ENCODE results near the gene ITSN2.
A peak's percentile ranks its signal among the peaks of the same experiment; 100 is the strongest.

ITSN2 gene

DNA sequence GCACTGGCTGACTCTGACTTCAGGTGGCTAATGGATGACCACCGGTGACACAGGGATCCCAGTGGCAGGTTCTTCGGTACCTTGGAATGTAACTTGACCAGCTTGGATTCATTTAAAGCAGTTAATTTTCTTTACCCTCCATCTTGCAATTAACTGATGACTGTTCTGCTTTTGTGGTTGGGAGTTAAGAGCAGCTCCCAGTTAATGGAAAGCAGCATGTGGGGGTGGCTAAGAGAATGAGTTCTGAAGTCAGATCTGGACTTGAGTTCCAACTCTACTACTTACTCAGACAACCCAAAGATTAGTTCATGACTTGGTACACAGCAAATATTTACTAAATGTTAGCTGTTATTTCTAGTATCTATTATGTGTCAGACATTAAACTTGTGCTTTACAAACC is 127.0 kb downstream of the ITSN2 start:
- H3K4me1 ChIP-seq, result 0 out of 2 replicates have a peak, but pooled peaks cover under 1% of the 10 kb centered on the region
- TF ChIP-seq, protein P1, sequence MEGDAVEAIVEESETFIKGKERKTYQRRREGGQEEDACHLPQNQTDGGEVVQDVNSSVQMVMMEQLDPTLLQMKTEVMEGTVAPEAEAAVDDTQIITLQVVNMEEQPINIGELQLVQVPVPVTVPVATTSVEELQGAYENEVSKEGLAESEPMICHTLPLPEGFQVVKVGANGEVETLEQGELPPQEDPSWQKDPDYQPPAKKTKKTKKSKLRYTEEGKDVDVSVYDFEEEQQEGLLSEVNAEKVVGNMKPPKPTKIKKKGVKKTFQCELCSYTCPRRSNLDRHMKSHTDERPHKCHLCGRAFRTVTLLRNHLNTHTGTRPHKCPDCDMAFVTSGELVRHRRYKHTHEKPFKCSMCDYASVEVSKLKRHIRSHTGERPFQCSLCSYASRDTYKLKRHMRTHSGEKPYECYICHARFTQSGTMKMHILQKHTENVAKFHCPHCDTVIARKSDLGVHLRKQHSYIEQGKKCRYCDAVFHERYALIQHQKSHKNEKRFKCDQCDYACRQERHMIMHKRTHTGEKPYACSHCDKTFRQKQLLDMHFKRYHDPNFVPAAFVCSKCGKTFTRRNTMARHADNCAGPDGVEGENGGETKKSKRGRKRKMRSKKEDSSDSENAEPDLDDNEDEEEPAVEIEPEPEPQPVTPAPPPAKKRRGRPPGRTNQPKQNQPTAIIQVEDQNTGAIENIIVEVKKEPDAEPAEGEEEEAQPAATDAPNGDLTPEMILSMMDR (IDR thresholded peaks at IDR 0.05; ENCODE audit: low read depth, low read length), result no peak
- H3K36me3 ChIP-seq, result no peaks in the 10 kb centered on the region
- H3K27me3 ChIP-seq, result no peaks in the 10 kb centered on the region
- DNase-seq, result no peak
- H3K9me3 ChIP-seq, result no peaks in the 10 kb centered on the region
- no peak overlapping the region for H3K4me3 ChIP-seq (ENCODE audit: low read depth, low read length)

DNA sequence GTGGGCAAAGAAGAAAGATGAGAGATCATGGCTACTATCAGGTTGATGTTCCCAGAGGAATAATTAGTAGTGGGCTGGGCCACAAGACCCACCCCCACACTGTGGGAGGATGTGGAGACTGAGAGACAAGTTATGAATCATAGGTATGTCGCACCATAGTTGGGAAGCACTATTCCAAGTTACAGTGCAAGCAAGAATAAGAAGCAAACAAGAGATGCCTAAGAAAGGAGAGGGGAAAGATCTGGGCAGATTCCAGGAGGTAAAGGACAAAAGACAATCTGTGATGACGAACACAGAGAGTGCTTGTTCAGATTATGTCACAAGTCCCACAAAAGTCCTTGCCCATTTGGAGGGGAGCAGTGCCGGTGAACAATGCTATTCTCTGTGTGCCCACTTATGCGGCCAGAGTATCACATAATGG is 128.9 kb downstream of the ITSN2 start:
- Histone ChIP-seq H3K9me3 (no peaks in the 10 kb centered on the region), H3K36me3 (no peaks in the 10 kb centered on the region), H3K4me1 (no peaks in the 10 kb centered on the region), H3K27me3 (no peaks in the 10 kb centered on the region), H3K4me3 (ENCODE audit: low read depth, low read length) (no peak overlapping the region)
- TF ChIP-seq, protein P1 (IDR thresholded peaks at IDR 0.05; ENCODE audit: low read depth, low read length), result no peak
- no peak for DNase-seq

DNA sequence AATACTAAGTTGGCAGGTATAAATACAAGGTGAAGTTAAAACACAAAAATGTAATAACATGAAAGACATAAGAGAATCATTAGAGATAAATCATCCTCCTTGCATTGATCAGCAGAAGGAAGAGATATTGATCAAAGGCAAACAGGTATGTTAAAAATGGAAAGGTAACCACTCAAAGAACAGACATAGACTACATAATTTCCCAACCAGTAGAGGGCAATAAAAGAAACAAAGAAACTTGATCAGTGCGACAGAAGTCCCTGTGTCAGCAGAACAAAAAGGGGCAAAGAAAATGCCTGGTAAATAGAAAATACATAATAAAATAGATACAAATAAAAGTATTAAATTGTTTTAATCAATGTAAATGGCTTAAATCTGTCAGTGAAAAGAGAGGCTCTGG is 131.9 kb downstream of the ITSN2 start:
- no peak for DNase-seq
- no peaks in the 10 kb centered on the region for H3K36me3 ChIP-seq
- H3K4me3 ChIP-seq (ENCODE audit: low read depth, low read length), result no peak overlapping the region

DNA sequence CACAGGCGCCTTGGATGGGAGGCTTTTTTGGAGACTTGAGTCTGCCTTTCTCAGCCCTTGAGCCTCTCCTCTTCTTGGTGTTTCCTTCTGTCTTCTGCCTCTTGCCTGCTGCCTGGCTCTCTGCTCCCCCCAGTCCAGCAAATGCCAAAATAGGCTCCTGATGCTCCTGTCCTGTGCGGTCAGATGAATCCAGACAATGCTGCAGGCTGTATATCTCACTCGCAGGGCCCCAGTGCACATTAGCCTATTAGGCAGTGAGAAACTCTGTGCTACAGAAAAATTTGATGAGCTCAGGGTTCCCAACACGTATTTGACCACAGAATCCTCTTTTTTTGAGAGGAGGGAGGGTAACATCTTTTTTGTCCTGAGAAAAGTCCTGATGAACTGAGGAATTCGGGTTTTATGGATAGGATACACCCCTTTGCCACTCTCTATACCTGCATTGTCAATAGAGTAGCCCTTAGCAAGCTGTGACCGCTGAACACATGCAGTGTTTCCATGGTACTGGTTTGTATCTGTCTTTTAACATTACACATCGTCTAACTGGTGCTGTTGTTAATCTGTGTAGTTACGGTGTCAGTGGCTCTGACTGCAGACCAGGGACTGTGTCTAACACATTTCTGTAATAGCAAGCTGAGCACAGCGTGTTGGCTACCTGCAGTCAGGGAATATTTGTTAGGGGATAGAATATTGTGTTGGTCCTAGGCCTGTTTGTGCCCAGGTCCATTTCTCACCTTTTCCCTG is 134.7 kb downstream of the ITSN2 start:
- TF ChIP-seq, protein P1 (IDR thresholded peaks at IDR 0.05; ENCODE audit: low read depth, low read length), result no peak
- Histone ChIP-seq H3K4me3 (ENCODE audit: low read depth, low read length) (no peak overlapping the region), H3K27me3 (no peaks in the 10 kb centered on the region), H3K4me1 (no peaks in the 10 kb centered on the region), H3K9me3 (no peaks in the 10 kb centered on the region), H3K36me3 (no peaks in the 10 kb centered on the region)
- DNase-seq, result no peak

More for the DNA sequence above, 131.9 kb downstream of the ITSN2 start:
- Histone ChIP-seq H3K27me3 (no peaks in the 10 kb centered on the region), H3K9me3 (no peaks in the 10 kb centered on the region), H3K4me1 (no peaks in the 10 kb centered on the region)
- TF ChIP-seq, protein P1 (IDR thresholded peaks at IDR 0.05; ENCODE audit: low read depth, low read length), result peak; percentile 53

DNA sequence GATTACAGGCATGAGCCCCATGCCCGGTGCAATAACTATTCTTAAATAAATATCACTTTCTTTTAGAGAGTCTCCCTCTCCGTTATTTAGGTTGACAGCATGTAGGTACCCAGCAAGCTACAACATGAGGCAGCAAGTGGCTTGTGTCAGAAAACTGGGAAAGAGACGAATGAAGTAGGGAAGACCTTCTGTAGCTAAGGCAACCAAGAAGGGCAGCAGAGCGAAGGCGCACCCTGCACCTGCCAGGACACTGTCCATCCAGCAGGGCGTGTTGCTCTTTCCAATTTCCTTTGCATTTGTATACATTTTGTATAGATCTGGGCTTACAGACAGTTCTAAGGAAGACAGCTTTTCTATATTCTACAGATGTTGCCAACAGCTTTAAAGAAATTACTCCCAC is 137.4 kb downstream of the ITSN2 start:
- H3K27me3 ChIP-seq, result no peaks in the 10 kb centered on the region
- no peak for DNase-seq
- H3K9me3 ChIP-seq, result no peaks in the 10 kb centered on the region
- no peaks in the 10 kb centered on the region for H3K4me1 ChIP-seq
- H3K4me3 ChIP-seq (ENCODE audit: low read depth, low read length), result no peak overlapping the region
- TF ChIP-seq, protein P1 (IDR thresholded peaks at IDR 0.05; ENCODE audit: low read depth, low read length), result no peak
- H3K36me3 ChIP-seq, result no peaks in the 10 kb centered on the region

DNA sequence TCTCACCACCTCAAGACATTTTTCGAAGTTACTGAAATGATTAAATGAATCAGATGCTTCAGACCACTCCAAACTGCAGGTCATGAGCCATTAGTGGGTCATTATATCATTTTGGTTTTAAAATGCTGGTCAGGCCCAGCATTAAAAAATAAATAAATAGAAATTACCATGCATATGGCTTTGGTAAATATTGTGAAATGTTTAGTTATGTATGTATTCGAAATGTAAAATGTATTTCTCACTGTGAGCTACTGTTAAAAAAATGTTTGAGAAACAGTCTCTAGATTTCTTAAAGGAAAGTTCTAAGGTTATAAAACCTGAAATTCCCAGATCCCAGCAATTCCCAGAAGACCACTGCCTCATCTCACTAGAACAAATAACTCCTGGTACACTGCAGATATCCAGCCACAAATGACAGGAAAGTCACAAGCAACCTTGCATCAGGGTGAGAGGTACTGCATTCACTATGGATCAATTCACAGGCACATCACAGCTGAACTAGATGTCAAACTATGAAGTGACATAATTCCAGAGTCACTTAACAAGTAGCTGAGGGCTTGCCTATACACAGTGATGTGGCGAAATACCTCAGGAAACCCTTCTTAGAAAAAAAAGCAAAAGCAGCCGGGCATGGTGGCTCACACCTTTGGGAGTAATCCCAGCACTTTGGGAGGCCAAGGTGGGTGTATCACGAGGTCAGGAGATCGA is 138.8 kb downstream of the ITSN2 start:
- H3K27me3 ChIP-seq, result no peaks in the 10 kb centered on the region
- no peaks in the 10 kb centered on the region for H3K9me3 ChIP-seq
- TF ChIP-seq, protein P1 (IDR thresholded peaks at IDR 0.05; ENCODE audit: low read depth, low read length), result no peak
- no peak for DNase-seq
- no peaks in the 10 kb centered on the region for H3K4me1 ChIP-seq
- no peaks in the 10 kb centered on the region for H3K36me3 ChIP-seq
- no peak overlapping the region for H3K4me3 ChIP-seq (ENCODE audit: low read depth, low read length)

Measured in BE2C (cell line).